ENCODE results near the gene KRT6B.

The KRT6B gene

GRCh38 chr12:52435659-52435999, 16.3 kb downstream of the KRT6B start:
- DNase-seq = no peak

GRCh38 chr12:52434760-52435530, 17.0 kb downstream of the KRT6B start:
- no peak for DNase-seq

GRCh38 chr12:52434081-52434733, 17.7 kb downstream of the KRT6B start, which contains the start of gene KRT75:
Gene KRT75 (minus strand): TSS chr12:52434371. CDS start chr12:52434304, 67 bp downstream.
- no peak for DNase-seq

GRCh38 chr12:52433501-52434080, 18.4 kb downstream of the KRT6B start:
- DNase-seq = no peak

GRCh38 chr12:52432559-52433207, 19.3 kb downstream of the KRT6B start:
- no peak for DNase-seq

GRCh38 chr12:52428121-52428520, 23.8 kb downstream of the KRT6B start:
- DNase-seq = no peak

- no peak for DNase-seq
These were observed 24.9 kb downstream of the KRT6B start for GRCh38 chr12:52427083-52427482.

GRCh38 chr12:52426034-52426433, 25.9 kb downstream of the KRT6B start:
- DNase-seq = no peak

GRCh38 chr12:52425466-52425865, 26.5 kb downstream of the KRT6B start:
- no peak for DNase-seq

- DNase-seq = no peak
These were observed 28.1 kb downstream of the KRT6B start for GRCh38 chr12:52423661-52424500.

- no peak for DNase-seq
These were observed 28.9 kb downstream of the KRT6B start for GRCh38 chr12:52423035-52423434.

GRCh38 chr12:52419656-52420055, 32.3 kb downstream of the KRT6B start:
- DNase-seq = no peak

- DNase-seq = no peak
These were observed 33.3 kb downstream of the KRT6B start for GRCh38 chr12:52418576-52419110.

GRCh38 chr12:52417740-52418139, 34.2 kb downstream of the KRT6B start:
- no peak for DNase-seq

GRCh38 chr12:52416795-52417194, 35.2 kb downstream of the KRT6B start:
- DNase-seq = no peak

GRCh38 chr12:52415870-52416750, 35.8 kb downstream of the KRT6B start:
- no peak for DNase-seq

- DNase-seq = no peak
These were observed 37.0 kb downstream of the KRT6B start for GRCh38 chr12:52414936-52415335.

- no peak for DNase-seq
These were observed 38.1 kb downstream of the KRT6B start for GRCh38 chr12:52413782-52414345.

GRCh38 chr12:52413202-52413601, 38.7 kb downstream of the KRT6B start:
- DNase-seq = no peak

GRCh38 chr12:52411815-52412214, 40.1 kb downstream of the KRT6B start:
- no peak for DNase-seq

Data from T-helper 9 cell (primary cell).